Ovary (tissue), 9 donors: Measurements from ENCODE around the gene HLCS. TPM values are rescaled to one million over a fixed set of nuclear protein-coding genes. Genes with fewer than 3 reads are reported as not detected.

Experiments used
- DNase-seq, 5 donors: peaks; one replicate each; pipeline ENCODE4 v3.0.0-alpha.2; 2019 to 2020
- H3K27ac ChIP-seq, 2 donors: fragments of 200-600 bp; one replicate each; pipeline versions ENCODE4 v1.5.1 to v1.8.0; 2019 to 2022
- H3K27me3 ChIP-seq: fragments of 200-600 bp; one replicate; pipeline ENCODE4 v1.8.0; 2022
- H3K36me3 ChIP-seq: fragments of 200-600 bp; sonication (generic); one replicate; pipeline ENCODE4 v1.5.1; 2019
- H3K4me1 ChIP-seq: one replicate; pipeline ENCODE4 v1.8.1; 2013; ENCODE audit warnings: mild to moderate bottlenecking, moderate library complexity; ENCODE audit not compliant: insufficient read depth
- H3K4me3 ChIP-seq: fragments of 200-600 bp; sonication (generic); one replicate; pipeline ENCODE4 v1.5.1; 2017
- H3K9me3 ChIP-seq, 2 donors: fragments of 200-600 bp in 1 of 2; sonication (generic) in 1 of 2; one replicate each; pipeline versions ENCODE4 v1.5.1 to v1.8.1; 2013 to 2019; ENCODE audit warnings: mild to moderate bottlenecking in 1 of 2, moderate library complexity in 1 of 2
- EP300 ChIP-seq: sonication (generic); formaldehyde crosslinking; IDR thresholded peaks from one replicate; pipeline ENCODE4 v1.6.1; 2017; ENCODE audit warnings: antibody characterized with exemption
- POLR2A ChIP-seq: fragments of 450-650 bp; IDR thresholded peaks from one replicate; pipeline ENCODE4 v1.6.1; 2017; ENCODE audit warnings: antibody characterized with exemption, mild to moderate bottlenecking, moderate library complexity
- WGBS, 3 donors: extraction: QIAGEN DNeasy Blood & Tissue Kit in 1 of 3; methylation state at CpG; one replicate each; pipeline versions ENCODE4 v1.1.5 to v1.1.7; 2013 to 2017; 5-methylcytosine and 5-hydroxymethylcytosine counted together
- intact Hi-C, 4 donors: fragments of 100-400 bp; cut with DNase I; formaldehyde crosslinking; loops; one replicate each; pipeline versions ENCODE4 v1.11.0 to v1.15.1; 2022 to 2023
- polyA plus RNA-seq, 2 donors: library from polyadenylated mRNA; stranded (reverse); fragments of 200-250 nt in 1 of 2; fragments of 350-450 nt in 1 of 2; fragmentation: Illumina TruSeq in 1 of 2; extraction: RNeasy Lipid Tissue Mini Kit (QIAGEN cat#74804) in 1 of 2; gene quantifications; one replicate each; pipeline ENCODE4 v1.2.3, GENCODE V29; 2013 to 2014
- total RNA-seq, 7 donors: library from RNA; depleted of rRNA in 2 of 7; stranded (reverse); fragments of >200 nt in 2 of 7; fragmentation: NEBNext Ultra II Directional in 3 of 7; extraction: Animal tissue kit (Norgen Biotek cat#: 25700) in 3 of 7; gene quantifications; one replicate each; pipeline versions ENCODE4 v1.1.0 to v1.2.4, GENCODE V29; 2016 to 2023
- TF ChIP-seq, protein P1 (sequence below), 3 donors: fragments of 450-650 bp in 2 of 3; fragments of 200-600 bp in 1 of 3; IDR thresholded peaks; one replicate each; pipeline versions ENCODE4 v1.5.1 to v1.8.0; 2016 to 2022; ENCODE audit warnings: antibody characterized with exemption in 3 of 3, mild to moderate bottlenecking in 1 of 3
- donor health status: DM: no; HTN: no; CAD: no; lungs with moderate emphysema.
- donor health status: DM: no; HTN: no; CAD: no.
- donor health status: Bipolar disorder and iron deficiency.
- donor health status: DM: yes; HTN: yes; CAD: no.
- donor health status: DM: no; HTN: no; CAD: no.
- donor health status: DM: yes; HTN: yes; CAD: no.

Gene HLCS
- total and polyA plus RNA-seq, 9 donors: 4.0 to 20.3 (median 12.4) TPM

DNA sequence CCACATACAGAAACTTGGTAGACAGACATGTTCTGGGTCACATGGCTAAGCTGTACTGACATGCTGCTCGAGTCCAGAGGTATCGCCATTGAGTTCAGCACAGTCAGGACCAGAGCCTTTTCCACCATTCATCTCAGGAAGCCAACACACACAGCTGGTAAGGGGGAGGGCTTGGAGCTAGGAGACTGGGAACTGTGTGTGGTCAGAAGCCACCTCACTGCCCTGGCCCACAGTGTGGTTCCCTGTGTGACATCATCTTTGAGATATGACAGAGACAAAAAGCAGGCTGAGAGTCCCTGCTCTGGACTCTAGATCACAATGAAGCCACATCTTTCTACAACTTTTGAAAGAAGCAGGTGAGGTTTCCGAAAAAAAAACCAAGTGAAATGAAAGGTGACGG, 160.4 kb downstream of the HLCS start:
- intact Hi-C loops: no loop called here
- TF ChIP-seq, protein P1, sequence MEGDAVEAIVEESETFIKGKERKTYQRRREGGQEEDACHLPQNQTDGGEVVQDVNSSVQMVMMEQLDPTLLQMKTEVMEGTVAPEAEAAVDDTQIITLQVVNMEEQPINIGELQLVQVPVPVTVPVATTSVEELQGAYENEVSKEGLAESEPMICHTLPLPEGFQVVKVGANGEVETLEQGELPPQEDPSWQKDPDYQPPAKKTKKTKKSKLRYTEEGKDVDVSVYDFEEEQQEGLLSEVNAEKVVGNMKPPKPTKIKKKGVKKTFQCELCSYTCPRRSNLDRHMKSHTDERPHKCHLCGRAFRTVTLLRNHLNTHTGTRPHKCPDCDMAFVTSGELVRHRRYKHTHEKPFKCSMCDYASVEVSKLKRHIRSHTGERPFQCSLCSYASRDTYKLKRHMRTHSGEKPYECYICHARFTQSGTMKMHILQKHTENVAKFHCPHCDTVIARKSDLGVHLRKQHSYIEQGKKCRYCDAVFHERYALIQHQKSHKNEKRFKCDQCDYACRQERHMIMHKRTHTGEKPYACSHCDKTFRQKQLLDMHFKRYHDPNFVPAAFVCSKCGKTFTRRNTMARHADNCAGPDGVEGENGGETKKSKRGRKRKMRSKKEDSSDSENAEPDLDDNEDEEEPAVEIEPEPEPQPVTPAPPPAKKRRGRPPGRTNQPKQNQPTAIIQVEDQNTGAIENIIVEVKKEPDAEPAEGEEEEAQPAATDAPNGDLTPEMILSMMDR (IDR thresholded peaks at IDR 0.05): no peak
- TF ChIP-seq POLR2A (no peak), EP300 (no peak)
- no peak for DNase-seq
- no peaks in the 10 kb centered on the region for H3K9me3 ChIP-seq
- H3K4me3 ChIP-seq: no peak overlapping the region
- H3K27me3 ChIP-seq: no peaks in the 10 kb centered on the region
- no peaks in the 10 kb centered on the region for H3K36me3 ChIP-seq
- H3K4me1 ChIP-seq: peaks cover 1% of the 10 kb centered on the region
- WGBS, 3 donors: 90 to 93% (median 92%) methylated on average over 4 of the region's 4 CpGs
- H3K27ac ChIP-seq: no peak overlapping the region

DNA sequence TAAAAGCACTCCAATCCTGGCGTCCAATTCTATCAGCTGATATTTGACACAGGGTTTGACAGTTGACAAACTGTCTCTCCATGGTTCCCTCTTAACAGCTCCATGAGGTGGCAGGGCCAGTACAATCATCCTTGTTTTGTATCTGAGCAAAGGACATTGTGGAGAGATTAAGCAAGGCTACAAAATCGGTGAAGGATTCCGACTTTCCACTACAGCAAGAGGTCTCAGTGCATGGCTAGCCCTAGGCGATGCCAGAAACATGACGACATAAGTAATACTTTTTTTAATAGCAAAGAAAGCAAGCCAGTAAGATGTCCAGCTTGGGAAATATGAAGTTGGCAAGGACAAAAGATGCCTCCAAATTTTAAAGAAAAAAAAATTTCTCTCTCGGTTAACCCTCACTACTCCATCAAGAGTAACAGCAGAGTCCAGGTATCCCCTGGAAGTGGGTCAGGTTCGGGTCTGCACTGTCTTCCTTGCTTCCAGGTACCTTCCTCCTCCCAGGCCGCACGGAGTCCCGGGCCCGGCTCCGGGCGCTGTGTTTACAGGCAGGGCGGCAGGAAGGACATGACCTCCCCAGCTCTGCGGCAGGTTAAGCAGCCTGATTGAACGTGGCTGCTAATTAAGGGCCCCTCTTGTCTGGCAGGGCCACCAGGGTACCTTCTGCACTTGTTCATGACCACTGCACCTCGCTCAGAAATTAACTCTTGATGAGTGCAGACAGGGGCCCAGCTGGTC, 161.4 kb downstream of the HLCS start:
- no peaks in the 10 kb centered on the region for H3K9me3 ChIP-seq
- H3K4me1 ChIP-seq: peaks cover 4% of the 10 kb centered on the region
- no peak for TF ChIP-seq EP300
- TF ChIP-seq, protein P1 (IDR thresholded peaks at IDR 0.05): no peak
- TF ChIP-seq POLR2A: no peak
- no peak for DNase-seq
- intact Hi-C loops: no loop called here
- WGBS, 3 donors: 79 to 91% (median 87%) methylated on average over 17 of the region's 17 CpGs
- H3K36me3 ChIP-seq: no peaks in the 10 kb centered on the region
- no peak overlapping the region for H3K27ac ChIP-seq
- H3K4me3 ChIP-seq: no peak overlapping the region
- no peaks in the 10 kb centered on the region for H3K27me3 ChIP-seq

- peaks cover 6% of the 10 kb centered on the region for H3K4me1 ChIP-seq
- no peak for DNase-seq
- no peaks in the 10 kb centered on the region for H3K27me3 ChIP-seq
- WGBS, 3 donors: 93 to 95% (median 93%) methylated on average over 13 of the region's 13 CpGs
- no peaks in the 10 kb centered on the region for H3K9me3 ChIP-seq
- no peak overlapping the region for H3K4me3 ChIP-seq
- H3K27ac ChIP-seq: no peak overlapping the region
- TF ChIP-seq, protein P1 (IDR thresholded peaks at IDR 0.05): no peak
- intact Hi-C loops: no loop called here
- no peaks in the 10 kb centered on the region for H3K36me3 ChIP-seq
These were observed 162.5 kb downstream of the HLCS start for GRCh38 chr21:36803816-36804439.

DNA sequence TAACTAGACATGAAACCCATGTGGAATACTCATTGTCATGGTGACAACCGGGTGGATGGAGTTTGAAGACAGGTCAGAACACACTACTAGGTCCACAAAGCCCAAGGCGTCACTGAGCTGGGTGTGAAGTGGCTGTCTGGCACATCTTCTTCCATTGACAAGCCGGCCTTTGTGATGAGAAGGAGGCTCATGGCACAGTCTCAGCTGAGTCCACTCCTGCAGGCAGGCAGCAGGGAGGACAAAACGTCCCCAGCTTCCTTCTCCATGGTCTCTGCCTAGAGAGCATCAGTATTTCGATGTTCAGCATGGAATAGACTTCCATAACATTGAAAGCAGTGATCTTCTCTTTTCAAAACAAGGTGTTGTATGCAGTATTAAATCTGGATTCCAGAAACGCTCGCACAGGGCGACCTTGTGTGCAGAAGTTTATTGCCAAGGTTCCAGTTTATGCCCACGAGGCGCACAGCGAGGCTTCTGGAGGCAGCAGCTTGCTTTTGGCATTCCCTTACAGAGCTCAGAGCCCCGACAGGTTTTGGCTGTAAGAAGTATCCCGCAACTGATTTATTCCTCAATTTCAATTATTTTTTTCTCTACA, 163.3 kb downstream of the HLCS start:
- no peaks in the 10 kb centered on the region for H3K9me3 ChIP-seq
- WGBS, 3 donors: 83 to 88% (median 83%) methylated on average over 13 of the region's 13 CpGs
- no peaks in the 10 kb centered on the region for H3K27me3 ChIP-seq
- no peak for DNase-seq
- no peaks in the 10 kb centered on the region for H3K36me3 ChIP-seq
- peaks cover 6% of the 10 kb centered on the region for H3K4me1 ChIP-seq
- TF ChIP-seq POLR2A (no peak), EP300 (no peak)
- TF ChIP-seq, protein P1 (IDR thresholded peaks at IDR 0.05): no peak
- intact Hi-C loops: no loop called here
- no peak overlapping the region for H3K4me3 ChIP-seq
- H3K27ac ChIP-seq: no peak overlapping the region
